GM10266 (cell line): Measurements from ENCODE around the gene CYFIP1.

ENCODE experiments used
- DNase-seq: peaks from one replicate; pipeline ENCODE4 v3.0.0; 2012; ENCODE audit errors: extremely low spot score
- CTCF ChIP-seq: IDR thresholded peaks from 2 replicates; pipeline ENCODE4 v1.5.1; 2012; ENCODE audit warnings: mild to moderate bottlenecking, low read depth; ENCODE audit not compliant: control insufficient read depth, insufficient read depth; ENCODE audit errors: missing control alignments

CYFIP1 gene

DNA sequence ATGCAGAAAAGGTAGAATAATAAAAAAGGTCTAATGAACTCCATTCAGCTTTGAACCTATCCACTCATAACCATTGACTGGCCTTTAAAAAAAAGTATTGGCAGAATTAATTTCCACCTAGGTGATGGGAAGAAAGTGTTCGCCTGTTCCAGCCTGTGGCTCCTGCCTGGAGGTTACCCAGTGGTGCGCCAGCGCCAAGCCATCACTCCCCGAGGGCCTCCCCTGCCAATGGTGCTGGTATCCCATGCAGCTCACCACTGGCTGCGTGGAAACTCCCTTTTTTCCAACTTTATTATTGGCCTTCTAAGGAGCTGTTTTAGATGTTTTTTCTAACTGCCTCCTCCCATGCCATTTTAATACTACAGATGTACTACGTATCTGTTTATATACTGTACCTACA lies 112.3 kb downstream of the CYFIP1 start:
- no peak for DNase-seq
- no peak for TF ChIP-seq CTCF

- no peak for DNase-seq
- no peak for TF ChIP-seq CTCF
Measured at GRCh38 chr15:22866079-22866478, 114.1 kb downstream of the CYFIP1 start.

DNA sequence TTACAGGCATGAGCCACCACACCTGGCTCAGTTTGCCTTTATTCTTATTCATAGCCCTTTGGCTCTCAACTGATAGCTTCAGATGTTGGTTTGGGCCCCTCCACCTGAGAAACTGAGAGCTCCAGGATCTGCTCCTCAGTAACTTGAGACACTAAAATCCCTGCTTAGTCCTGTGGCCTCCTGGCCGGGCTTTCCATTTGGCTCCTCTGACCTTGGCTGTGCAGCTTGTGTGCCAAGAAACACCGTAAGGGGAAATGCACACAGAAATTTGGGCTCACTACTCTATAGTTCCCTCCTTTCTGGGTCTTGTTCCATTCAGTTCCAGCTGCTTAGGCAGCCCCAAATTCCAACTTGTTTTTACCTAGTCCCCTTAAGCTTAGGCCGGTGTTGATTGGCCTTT lies 116.8 kb downstream of the CYFIP1 start:
- no peak for TF ChIP-seq CTCF
- DNase-seq = no peak

GRCh38 chr15:22861161-22861560 lies 119.0 kb downstream of the CYFIP1 start:
- DNase-seq = no peak
- TF ChIP-seq CTCF = no peak

- DNase-seq = no peak
- no peak for TF ChIP-seq CTCF
Measured at GRCh38 chr15:22856659-22857058, 123.5 kb downstream of the CYFIP1 start.

GRCh38 chr15:22855791-22856190 lies 124.4 kb downstream of the CYFIP1 start:
- TF ChIP-seq CTCF = no peak
- no peak for DNase-seq

- no peak for TF ChIP-seq CTCF
- DNase-seq = no peak
Measured at GRCh38 chr15:22851513-22851912, 128.7 kb downstream of the CYFIP1 start.

GRCh38 chr15:22850055-22850454 lies 130.1 kb downstream of the CYFIP1 start:
- TF ChIP-seq CTCF = no peak
- no peak for DNase-seq
